ENCODE data around the gene CYP1A1. TPM values are rescaled to one million over a fixed set of nuclear protein-coding genes. Genes with fewer than 3 reads are reported as not detected.

Gene CYP1A1
- 10 to 100 TPM in 1 of 3 donors, 1 to 10 TPM in 1, under 1 TPM in 1; 0.80 to 32.1 (median 4.8) TPM for total RNA-seq

- peak within 1 kb of the TSS in 1 of 2 donors; percentile 11 for H3K27ac ChIP-seq
- H3K4me1 ChIP-seq = no peaks in the 10 kb centered on the region
- H3K36me3 ChIP-seq = no peaks in the 10 kb centered on the region
- peak within 1 kb of the TSS; percentile 51 to 67 (median 62) for H3K4me3 ChIP-seq
- DNase-seq (ENCODE audit: low spot score in 2 of 2) = no peak
- TF ChIP-seq POLR2AphosphoS5 (IDR thresholded peaks at IDR 0.05) (no peak), POLR2A (IDR thresholded peaks at IDR 0.05) (no peak), CTCF (IDR thresholded peaks at IDR 0.05) (no peak)
- H3K9me3 ChIP-seq = no peaks in the 10 kb centered on the region
- intact Hi-C loops (cut with DNase I; ENCODE audit: low total_unique reads) = no loop called here
- H3K27me3 ChIP-seq = peaks cover 0 to 21% of the 10 kb centered on the region in 2 donors
Observed at GRCh38 chr15:74725225-74725774, at the start of gene CYP1A1. Gene CYP1A1 (minus strand): TSS chr15:74725528. CDS start chr15:74723097, 2,431 bp downstream.

GRCh38 chr15:74773731-74774252 is 48.5 kb upstream of the CYP1A1 start:
- H3K27me3 ChIP-seq = no peaks in the 10 kb centered on the region
- no peak for DNase-seq (ENCODE audit: low spot score in 2 of 2)
- no peak overlapping the region for H3K4me3 ChIP-seq
- intact Hi-C loops (cut with DNase I; ENCODE audit: low total_unique reads) = loop anchor here (10.0 kb wide), 1 partner anchor 181 kb away; the partner anchor contains the start of gene RPP25
- peaks cover 0 to 5% of the 10 kb centered on the region in 2 donors for H3K4me1 ChIP-seq
- no peak for TF ChIP-seq CTCF (IDR thresholded peaks at IDR 0.05)
- no peak for TF ChIP-seq POLR2AphosphoS5 (IDR thresholded peaks at IDR 0.05)
- no peak for TF ChIP-seq POLR2A (IDR thresholded peaks at IDR 0.05)
- H3K27ac ChIP-seq = peak overlapping the region; percentile 43 to 68
- H3K9me3 ChIP-seq = no peaks in the 10 kb centered on the region
- H3K36me3 ChIP-seq = no peaks in the 10 kb centered on the region

GRCh38 chr15:74773329-74773728 is 48.0 kb upstream of the CYP1A1 start:
- H3K4me1 ChIP-seq = peaks cover 0 to 5% of the 10 kb centered on the region in 2 donors
- H3K4me3 ChIP-seq = no peak overlapping the region
- H3K36me3 ChIP-seq = no peaks in the 10 kb centered on the region
- H3K27me3 ChIP-seq = no peaks in the 10 kb centered on the region
- TF ChIP-seq CTCF (IDR thresholded peaks at IDR 0.05) (no peak), POLR2A (IDR thresholded peaks at IDR 0.05) (no peak), POLR2AphosphoS5 (IDR thresholded peaks at IDR 0.05) (no peak)
- intact Hi-C loops (cut with DNase I; ENCODE audit: low total_unique reads) = loop anchor here (10.0 kb wide), 1 partner anchor 181 kb away; the partner anchor contains the start of gene RPP25
- H3K27ac ChIP-seq = peak overlapping the region; percentile 43 to 68
- DNase-seq (ENCODE audit: low spot score in 2 of 2) = no peak
- no peaks in the 10 kb centered on the region for H3K9me3 ChIP-seq

- Histone ChIP-seq H3K36me3 (no peaks in the 10 kb centered on the region), H3K9me3 (no peaks in the 10 kb centered on the region), H3K27ac (no peak overlapping the region), H3K4me1 (no peaks in the 10 kb centered on the region), H3K4me3 (no peak overlapping the region), H3K27me3 (no peaks in the 10 kb centered on the region)
- TF ChIP-seq POLR2AphosphoS5 (IDR thresholded peaks at IDR 0.05) (no peak), POLR2A (IDR thresholded peaks at IDR 0.05) (no peak), CTCF (IDR thresholded peaks at IDR 0.05) (no peak)
- intact Hi-C loops (cut with DNase I; ENCODE audit: low total_unique reads) = loop anchor here (10.0 kb wide), 1 partner anchor 184 kb away; the partner anchor contains the start of gene RPP25
- DNase-seq (ENCODE audit: low spot score in 2 of 2) = no peak
Observed at GRCh38 chr15:74770211-74770903, 45.0 kb upstream of the CYP1A1 start.

All from breast epithelium (tissue), 4 donors.